GM21786 (cell line): ENCODE measurements around the gene C19orf12.

ENCODE experiments used
- ATAC-seq: cut with Tn5 transposase; IDR thresholded peaks from one replicate; pipeline ENCODE4 v1.9.1; 2021; ENCODE audit not compliant: unreplicated experiment

C19orf12 gene

DNA sequence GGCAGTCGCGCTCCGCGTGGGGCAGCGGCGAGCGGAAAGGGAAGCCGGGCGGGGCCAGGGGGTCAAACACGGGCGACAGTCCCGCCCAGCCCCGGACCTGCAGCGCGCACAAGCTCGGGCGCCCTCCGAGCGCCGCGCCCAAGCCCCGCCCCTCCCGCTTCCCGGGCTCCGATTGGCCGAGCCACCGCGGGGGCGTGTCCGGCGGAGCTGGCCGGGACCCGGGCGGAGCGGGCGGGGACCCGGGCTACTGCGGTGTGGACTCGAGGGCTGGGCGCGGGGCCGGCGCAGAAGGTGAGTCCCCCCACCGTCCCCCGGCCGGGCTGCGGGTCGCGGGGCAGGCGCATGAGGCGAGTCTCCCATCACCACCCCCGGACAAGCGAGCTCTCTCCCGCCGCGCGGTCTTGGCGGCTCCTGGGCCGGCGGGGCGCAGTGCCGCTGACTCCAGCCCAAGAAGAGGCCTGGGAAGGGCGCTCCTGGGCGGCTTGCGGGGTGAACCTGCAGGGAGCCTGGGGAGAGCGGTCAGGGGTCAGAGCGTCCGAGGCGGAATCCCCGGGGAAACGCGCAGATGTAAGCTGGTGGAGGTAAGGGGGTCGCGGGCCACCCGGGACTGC, 49.7 kb downstream of the C19orf12 start, which contains the start of gene PLEKHF1:
Gene PLEKHF1 (plus strand): TSS at position 247 of the 611 bp plus-strand sequence. CDS start 8,379 bp downstream, outside the sequence.
- peak; percentile 86 for ATAC-seq

DNA sequence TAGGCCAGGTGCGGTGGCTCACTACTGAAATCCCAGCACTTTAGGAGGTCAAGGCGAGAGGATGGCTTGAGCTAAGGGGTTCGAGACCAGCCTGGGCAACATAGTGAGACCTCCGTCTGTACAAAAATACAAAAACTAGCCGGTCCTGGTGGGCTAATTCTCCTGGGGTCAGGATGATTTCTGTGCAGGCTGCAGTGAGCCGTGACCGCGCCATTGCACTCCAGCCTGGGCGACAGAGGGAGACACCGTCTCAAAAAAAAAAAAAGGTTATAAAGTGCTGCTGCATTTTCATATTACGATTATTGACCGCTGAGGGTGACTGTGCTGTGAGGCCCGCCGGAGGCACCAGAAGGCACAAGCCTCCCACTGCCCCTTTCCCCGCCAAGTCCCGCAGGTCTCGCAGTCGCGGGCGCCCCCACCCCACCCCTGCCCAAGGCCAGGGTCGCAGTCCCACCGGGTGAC, 50.3 kb downstream of the C19orf12 start:
- ATAC-seq: no peak

DNA sequence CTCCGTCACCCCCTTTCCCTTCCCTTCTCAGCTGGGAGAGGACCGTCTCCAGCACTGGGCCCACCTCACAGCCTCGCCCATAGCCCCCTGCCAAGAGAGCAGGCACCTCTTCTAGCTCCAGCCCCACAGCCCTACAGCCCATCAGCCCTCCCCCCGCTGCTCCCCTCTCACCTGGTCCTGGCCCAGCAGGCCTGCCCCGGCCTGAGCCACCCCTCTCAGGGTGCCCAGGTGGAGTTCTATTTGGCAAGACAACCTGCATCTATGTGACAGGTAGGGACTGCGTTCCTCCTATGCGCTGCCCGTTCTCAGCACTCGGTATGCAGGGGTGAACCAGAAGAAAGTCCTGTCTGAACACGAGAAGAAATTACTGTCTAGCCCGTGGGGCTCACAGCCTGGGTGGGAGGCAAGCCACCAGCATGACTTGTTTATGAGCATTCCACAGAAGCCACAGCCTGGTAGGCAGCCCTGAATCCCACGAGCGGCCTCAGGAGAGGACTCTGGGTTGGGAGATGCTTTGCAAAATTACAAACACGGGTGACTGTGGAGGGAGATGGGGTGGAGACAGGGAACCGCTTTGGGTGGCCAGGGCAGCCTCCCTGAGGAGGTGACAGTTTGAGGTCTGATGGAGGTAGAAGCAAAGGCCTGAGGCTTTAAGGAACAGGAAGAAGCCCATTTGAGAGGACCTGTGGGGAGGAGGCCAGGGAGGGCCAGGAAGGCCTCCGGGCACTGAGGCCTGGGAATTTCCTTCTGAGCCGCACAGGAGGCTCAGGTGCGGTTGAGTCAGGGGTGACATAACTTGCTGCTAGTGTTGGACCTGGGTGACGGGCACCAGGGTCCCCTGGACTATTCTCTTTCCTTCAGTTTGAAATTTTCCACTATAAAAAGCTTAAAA, 51.0 kb downstream of the C19orf12 start:
- no peak for ATAC-seq

DNA sequence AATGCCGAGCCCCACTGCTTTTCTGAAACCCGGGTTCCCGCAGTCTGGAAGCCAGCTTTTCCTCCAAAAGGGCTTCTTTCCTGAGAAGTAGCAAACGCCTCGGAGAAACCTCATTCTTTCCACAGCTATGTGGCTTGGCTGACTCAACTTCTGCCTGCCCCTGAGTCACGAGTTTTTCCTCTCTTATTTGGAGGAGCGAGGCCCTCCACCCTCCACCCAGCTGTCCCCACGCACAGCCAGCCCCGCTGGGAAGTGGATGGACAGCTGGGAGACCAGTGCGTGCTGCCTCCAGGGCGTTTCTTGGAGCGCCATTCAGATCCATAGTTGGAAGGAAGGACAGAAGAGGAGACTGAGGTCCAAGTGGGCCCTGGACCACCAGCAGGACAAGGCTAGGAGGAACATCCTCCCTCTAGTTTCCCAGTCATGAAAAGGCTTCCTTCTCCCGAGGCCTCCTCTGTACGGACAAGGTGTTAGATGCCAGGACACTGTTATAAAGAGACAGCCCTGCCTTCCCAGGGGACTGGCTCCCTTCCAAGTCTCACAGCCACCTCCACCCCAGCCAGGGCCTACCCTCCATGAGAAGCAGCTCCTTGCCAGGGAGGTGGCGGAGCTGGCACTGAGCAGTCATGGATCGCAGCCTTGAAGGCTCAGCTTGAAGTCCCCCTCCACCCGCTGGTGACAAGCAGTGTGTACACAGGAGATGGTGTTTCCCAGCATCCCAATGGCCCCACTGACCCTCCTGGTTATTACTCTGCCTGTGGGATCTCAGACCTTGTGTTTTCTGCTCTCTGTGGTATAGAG, 52.3 kb downstream of the C19orf12 start:
- no peak for ATAC-seq

DNA sequence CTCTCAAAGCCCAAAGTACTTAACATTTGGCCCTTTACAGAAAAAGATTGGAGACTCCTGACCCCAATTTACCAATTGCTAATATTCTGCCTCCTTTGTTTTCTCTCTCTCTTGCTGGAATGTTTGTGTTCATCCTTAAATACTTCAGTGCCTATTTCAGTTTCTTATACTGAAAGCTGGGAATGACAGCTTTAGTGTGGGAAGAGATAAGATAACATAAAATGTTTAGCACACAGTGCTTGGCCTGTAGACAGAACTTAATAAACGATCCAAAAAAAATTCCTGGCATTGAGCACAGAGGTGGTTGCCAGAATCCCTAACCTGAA, 52.8 kb downstream of the C19orf12 start:
- ATAC-seq: no peak

DNA sequence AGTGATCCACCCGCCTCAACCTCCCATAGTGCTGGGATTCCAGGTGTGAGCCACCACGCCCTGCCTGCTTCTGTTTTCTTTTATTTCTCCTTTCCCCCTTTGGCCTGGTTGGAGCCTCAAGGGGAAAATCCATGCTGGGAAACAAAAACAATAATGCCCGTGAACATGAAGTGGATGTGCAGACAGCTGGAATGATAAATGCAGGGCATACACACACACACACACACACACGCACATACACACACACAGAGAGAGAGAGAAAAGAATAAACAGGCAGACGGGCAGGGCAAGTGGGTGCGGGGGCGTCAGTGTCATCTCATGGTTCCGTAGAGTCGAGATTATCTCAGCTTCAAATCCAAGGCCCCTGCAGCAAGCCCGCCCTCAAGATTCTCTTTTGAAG, 54.2 kb downstream of the C19orf12 start:
- ATAC-seq: no peak

DNA sequence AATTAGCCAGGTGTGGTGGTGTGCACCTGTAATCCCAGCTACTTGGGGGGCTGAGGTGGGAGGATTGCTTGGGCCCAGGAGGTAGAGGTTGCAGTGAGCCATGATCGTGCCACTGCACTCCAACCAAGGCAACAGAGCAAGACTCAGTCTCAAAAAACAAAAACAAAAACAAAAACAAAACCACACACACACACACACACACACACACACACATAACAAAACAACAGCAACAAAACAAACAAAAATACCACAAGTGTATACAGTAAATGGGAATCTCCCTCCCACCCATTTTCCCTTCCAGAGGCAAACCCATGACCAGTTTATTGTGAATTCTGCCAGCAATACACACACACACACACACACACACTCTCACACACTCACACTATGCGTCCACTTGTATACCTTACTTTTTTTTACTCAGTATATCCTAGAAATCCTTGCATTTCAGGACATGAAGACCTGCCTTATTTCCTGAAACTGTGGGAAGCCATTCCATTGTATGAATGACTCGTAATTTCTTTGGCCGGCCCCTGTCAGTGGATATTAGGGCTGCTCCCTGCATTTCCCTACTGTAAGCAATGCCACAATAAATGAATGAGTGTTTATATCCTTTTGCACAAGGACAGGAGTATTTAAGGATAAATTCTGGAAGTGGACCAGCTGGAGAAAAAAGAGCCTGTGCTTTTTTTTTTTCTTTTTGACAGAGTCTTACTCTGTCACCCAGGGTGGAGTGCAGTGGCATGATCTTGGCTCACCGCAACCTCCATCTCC, 56.7 kb downstream of the C19orf12 start:
- ATAC-seq: no peak

DNA sequence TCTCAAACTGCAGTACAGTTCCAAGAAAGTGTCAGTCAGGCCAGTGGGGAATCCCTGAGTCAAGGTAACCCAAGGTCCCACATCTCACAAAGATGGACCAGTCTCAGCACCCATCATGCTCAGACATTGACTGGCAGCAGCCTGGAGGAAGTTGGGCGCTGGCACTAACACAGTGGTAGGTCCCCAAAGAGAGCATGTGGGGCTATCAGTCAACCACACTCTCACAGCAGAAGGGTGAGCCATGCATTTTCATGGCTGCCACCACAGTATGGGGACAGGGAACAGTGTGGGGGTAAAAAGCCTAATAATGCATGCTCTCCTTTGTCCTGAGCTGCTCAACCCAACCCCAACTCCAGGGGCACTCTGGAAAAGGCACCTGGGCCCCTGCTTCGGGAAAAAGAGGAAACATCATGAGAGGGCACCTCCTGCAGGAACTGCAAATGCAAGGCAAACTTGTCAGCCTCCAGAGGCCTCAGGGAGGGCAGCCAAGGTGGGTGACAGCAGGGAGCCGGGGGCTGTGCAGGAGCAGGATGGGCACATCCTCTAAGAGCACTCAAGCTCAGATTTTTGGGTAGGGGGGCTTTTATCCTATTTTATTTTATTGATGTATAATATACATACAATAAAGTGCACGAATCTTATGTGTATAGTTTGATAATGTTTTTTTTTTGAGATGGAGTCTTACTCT, 59.3 kb downstream of the C19orf12 start:
- ATAC-seq: no peak

DNA sequence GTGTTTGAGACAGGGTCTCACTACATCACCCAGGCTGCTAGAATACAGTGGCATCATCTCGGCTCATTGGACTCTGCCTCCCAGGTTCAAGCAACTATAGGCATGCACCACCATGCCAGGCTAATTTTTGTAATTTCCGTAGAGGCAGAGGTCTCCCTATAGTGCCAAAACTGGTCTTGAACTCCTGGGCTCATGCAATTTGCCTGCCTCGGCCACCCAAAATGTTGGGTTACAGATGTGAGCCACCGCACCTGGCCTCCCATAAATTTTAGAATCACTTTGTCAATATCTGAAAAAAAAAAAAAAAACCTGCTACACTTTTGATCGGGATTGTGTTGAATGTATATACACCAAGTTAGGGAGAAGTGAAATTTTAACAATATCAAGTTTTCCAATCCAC, 61.7 kb downstream of the C19orf12 start:
- no peak for ATAC-seq

DNA sequence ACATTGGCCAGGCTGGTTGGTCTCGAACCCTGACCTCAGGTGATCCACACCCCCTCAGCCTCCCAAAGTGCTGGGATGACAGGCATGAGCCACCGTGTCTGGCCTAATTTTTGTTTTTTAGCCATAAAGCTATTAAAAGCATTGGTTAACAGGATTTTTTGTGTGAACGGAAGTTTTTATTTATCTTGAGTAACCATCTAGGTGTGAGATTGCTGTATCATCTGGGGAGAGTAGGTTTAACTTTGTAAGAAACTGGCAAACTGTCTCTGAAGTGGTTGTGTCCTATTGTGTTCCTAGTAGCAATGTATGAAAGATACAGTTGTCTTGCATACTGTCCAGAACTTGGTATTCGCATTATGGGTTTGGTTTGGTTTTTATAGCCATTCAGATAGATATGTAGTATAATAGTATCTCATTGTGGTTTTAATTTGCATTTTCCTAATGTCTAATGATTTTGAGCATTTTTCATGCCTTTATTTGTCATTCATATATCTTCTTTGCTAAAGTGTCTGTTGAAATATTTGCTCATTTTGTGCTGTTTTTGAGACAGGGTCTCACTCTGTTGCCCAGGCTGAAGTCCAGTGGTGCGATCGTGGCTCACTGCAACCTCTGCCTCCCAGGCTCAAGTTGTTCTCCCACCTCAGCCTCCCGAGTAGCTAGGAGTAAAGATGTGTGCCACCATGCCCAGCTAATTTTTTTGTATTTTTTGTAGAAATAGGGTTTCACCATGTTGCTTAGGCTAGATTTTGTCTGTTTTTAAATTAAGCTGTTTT, 63.3 kb downstream of the C19orf12 start:
- ATAC-seq: no peak

DNA sequence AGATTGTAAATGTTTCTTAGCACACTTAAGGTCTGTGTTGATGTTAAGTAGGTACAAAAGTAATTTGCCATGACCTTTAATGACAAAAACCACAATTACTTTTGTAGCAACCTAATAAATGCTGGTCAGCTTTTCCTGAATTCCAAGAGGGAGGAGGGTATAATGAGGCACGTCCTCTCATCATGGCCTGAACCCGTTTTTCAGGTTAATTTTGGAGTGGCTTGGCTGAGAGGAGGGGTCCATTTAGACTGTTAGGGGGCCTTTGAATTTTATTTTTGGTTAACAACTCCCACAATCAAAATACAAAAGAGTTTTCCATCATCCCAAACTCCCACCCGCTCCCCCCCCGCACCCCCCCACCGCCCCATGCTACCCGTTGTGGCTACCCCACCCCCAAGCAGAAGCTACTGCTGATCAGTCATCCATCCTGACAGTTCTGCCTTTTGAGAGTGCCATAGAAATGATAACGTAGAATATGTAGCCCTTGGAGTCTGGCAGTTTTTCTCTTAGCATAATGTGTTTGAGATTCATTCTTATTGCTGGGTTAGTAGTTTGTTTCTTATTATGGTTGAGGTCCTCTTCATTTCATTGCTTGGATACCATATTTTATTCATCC, 64.2 kb downstream of the C19orf12 start:
- ATAC-seq: no peak
